AG10803 (cell line): Measurements from ENCODE around the gene CRACDL.

Source experiments
- DNase-seq: peaks from one replicate; pipeline ENCODE4 v3.0.0; 2010; ENCODE audit warnings: low read depth
- H3K4me3 ChIP-seq: 2 replicates; pipeline ENCODE4 v1.5.1; 2011; ENCODE audit warnings: mild to moderate bottlenecking, low read length, control low read depth
- CTCF ChIP-seq: conservative IDR thresholded peaks from 2 replicates; pipeline ENCODE4 v1.5.1; 2011; ENCODE audit warnings: mild to moderate bottlenecking, low read length, control low read depth, inconsistent platforms

Gene CRACDL

GRCh38 chr2:98824256-98825019 lies 111.6 kb downstream of the CRACDL start:
- no peak overlapping the region for H3K4me3 ChIP-seq
- DNase-seq = no peak
- no peak for TF ChIP-seq CTCF

DNA sequence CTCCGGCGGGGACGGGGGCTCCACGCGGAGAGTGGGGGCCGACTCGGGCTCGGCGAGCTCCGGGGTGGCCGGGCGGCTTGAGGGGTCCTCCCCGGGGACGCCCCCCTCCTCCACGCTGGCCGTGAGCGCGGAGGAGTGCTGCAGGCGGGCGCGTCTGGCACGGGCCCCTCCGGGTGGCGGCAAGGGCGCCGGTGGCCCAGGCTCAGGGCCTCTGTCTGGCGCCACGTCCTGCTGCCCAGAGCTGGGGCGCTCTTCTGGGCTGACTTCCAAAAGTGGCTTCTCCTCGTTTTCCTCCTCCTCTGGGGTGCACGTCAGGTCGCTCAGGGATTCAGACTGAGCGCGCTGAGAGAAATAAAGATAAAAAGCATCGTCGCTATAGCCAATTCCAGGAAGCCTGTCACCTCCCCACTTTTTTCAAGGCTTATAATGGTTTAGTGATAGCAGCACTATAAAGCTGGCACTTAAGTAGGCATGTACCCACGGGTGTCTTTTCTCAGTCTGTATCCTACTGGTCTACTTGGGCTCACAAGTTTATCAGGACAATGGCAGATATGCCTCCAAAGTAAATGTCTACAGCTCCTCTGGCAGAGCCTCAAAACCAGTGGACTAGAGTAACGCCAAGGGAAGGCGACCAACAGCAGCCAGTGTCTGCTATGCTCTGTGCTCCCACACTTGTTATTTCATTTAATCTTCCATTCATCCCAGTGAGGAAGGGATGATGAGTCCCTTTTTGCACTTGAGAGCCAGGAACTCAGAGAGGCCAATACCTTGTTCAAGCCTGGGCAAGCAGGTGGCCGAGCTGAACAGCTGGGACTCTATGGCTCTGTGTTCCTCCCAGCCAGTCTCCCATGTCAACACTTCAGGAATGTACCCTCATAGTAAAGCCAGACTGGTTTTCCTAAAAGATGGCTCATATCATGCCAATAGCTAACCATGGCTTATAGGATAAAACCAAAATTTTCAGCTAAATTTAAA lies 112.5 kb downstream of the CRACDL start:
- no peak for DNase-seq
- no peak for TF ChIP-seq CTCF
- H3K4me3 ChIP-seq = no peak overlapping the region

DNA sequence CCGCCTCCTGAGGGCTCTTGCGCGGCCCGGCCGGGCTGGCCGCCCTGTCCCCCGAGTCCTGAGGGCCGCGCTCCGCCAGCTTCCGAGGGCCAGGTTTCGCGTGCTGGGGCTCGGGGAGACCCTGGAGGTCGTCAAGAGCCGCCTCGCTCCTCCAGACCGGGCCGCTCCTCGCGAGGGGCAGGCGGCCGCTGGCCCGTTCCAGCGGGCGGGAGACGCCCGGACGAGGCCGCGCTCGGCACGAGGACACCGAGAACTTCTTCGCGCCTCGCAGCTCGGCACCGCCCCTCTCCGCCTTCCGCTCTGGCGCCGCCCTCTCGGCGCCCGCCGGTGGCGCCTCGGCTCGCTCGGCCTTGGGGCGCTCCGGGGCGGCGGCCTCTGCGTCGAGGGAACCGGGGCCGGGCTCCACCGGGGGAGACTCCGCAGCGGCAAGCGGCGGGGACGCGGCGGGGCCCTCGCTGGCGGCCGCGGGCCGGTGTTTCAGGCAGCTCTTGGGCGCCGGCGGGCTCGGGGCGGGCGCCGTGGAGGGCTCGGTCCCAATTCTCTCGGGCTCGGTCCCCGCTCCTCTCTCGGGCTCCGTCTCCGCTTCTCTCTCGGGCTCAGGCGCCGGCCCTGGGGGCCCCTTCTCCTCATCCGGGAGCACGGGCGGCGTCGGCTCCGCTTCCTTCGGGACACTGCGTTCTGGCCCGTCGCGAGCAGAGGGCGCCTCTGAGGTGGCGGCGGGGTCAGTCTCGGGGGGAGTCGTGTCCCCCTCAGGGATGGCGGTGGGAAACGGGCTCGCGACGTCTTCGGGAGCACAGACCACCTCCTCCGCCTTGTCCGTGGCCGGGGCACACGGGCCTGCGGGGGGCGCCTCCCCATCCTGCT lies 113.5 kb downstream of the CRACDL start:
- no peak overlapping the region for H3K4me3 ChIP-seq
- no peak for TF ChIP-seq CTCF
- no peak for DNase-seq

DNA sequence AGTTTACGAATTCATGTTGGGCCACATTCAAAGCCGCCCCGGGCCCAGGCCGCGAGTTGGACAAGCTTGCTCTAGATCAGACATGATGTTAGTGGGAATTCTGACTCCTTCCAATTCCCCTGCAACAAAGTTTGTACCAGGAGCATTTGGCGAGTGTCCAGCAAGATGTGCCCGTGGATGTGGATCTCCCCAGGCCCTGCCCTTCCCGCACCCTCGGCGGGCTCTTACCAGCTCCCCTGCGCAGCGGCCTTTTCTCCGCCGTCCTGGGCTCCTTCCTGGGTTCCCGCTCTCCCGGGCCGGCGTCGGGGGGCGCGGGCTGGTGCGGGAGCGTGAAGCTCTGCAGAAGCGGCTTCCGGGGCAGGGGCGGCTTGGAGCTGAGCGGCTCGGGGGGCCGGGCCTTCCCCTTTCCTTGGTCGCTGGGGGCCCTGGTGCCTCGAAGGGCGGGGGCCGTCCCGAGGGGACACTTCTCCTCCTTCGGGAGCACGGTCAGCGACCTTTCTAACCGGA lies 114.3 kb downstream of the CRACDL start:
- no peak for DNase-seq
- no peak overlapping the region for H3K4me3 ChIP-seq
- no peak for TF ChIP-seq CTCF

- no peak for TF ChIP-seq CTCF
- no peak for DNase-seq
- H3K4me3 ChIP-seq = no peak overlapping the region
These were observed 116.7 kb downstream of the CRACDL start for GRCh38 chr2:98819231-98819766.

DNA sequence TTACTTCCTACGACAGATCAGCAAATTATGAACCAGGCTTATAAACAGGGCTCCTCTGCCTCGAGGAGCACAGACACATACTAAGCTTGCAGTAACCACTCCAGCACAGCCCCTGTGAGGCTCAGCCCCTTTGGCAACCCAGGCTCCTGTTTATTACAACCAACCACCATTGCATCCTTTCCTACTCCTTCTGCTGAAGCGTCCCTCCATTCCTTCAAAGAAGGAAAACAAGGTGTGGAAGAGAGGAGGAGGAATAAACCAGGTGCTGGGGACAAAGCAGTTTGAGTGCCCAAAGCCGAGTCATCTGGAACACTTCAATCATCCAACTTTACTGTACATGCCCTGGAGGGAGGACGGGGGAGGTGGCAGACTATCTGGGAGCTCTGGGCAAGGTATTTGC lies 117.9 kb downstream of the CRACDL start:
- TF ChIP-seq CTCF = no peak
- no peak for DNase-seq
- no peak overlapping the region for H3K4me3 ChIP-seq
